Coronary artery (tissue), 2 donors: Measurements from ENCODE around the gene CEMIP.

Experiments
- DNase-seq: peaks from one replicate; pipeline ENCODE4 v3.0.0-alpha.2; 2017; ENCODE audit warnings: low spot score
- H3K27ac ChIP-seq, 2 donors: fragments of 200-600 bp; sonication (generic); one replicate each; pipeline ENCODE4 v1.5.1; 2016 to 2019
- H3K4me3 ChIP-seq: fragments of 200-600 bp; sonication (generic); 2 replicates; pipeline ENCODE4 v1.5.1; 2016; ENCODE audit warnings: mild to moderate bottlenecking, moderate library complexity
- CTCF ChIP-seq: fragments of 200-600 bp; sonication (generic); IDR thresholded peaks from one replicate; pipeline ENCODE4 v1.5.1; 2019; ENCODE audit warnings: antibody characterized with exemption

Gene CEMIP

GRCh38 chr15:80916056-80916455, 136.9 kb downstream of the CEMIP start:
- DNase-seq: no peak
- H3K27ac ChIP-seq: no peak overlapping the region
- H3K4me3 ChIP-seq: no peak overlapping the region
- no peak for TF ChIP-seq CTCF

- TF ChIP-seq CTCF: no peak
Observed at GRCh38 chr15:80918196-80918783, 139.1 kb downstream of the CEMIP start.

GRCh38 chr15:80920271-80920699, 141.1 kb downstream of the CEMIP start:
- TF ChIP-seq CTCF: no peak
- DNase-seq: no peak
- Histone ChIP-seq H3K4me3 (no peak overlapping the region), H3K27ac (no peak overlapping the region)

More at GRCh38 chr15:80918196-80918783, 139.1 kb downstream of the CEMIP start:
- Histone ChIP-seq H3K27ac (no peak overlapping the region), H3K4me3 (no peak overlapping the region)
- no peak for DNase-seq

- TF ChIP-seq CTCF: no peak
- H3K27ac ChIP-seq: no peak overlapping the region
- H3K4me3 ChIP-seq: no peak overlapping the region
- DNase-seq: no peak
Observed at GRCh38 chr15:80921736-80922410, 142.7 kb downstream of the CEMIP start.

GRCh38 chr15:80923668-80924067, 144.5 kb downstream of the CEMIP start:
- Histone ChIP-seq H3K4me3 (no peak overlapping the region), H3K27ac (no peak overlapping the region)
- no peak for DNase-seq
- no peak for TF ChIP-seq CTCF

GRCh38 chr15:80924278-80924677, 145.1 kb downstream of the CEMIP start:
- H3K4me3 ChIP-seq: no peak overlapping the region
- no peak overlapping the region for H3K27ac ChIP-seq
- TF ChIP-seq CTCF: no peak
- no peak for DNase-seq

GRCh38 chr15:80925597-80926059, 146.5 kb downstream of the CEMIP start:
- Histone ChIP-seq H3K4me3 (no peak overlapping the region), H3K27ac (no peak overlapping the region)
- TF ChIP-seq CTCF: no peak
- DNase-seq: no peak
